RKO (cell line): ENCODE results near the gene GYS2.
"Not testable (repeated sequence)": the region's sequence is repeated elsewhere in the genome, so short reads cannot be mapped to it uniquely, and the experiment has no call there.

ENCODE experiments used
- DNase-seq: peaks from one replicate; pipeline ENCODE4 v3.0.0-alpha.2; 2016; ENCODE audit warnings: low spot score

GYS2 gene

DNA sequence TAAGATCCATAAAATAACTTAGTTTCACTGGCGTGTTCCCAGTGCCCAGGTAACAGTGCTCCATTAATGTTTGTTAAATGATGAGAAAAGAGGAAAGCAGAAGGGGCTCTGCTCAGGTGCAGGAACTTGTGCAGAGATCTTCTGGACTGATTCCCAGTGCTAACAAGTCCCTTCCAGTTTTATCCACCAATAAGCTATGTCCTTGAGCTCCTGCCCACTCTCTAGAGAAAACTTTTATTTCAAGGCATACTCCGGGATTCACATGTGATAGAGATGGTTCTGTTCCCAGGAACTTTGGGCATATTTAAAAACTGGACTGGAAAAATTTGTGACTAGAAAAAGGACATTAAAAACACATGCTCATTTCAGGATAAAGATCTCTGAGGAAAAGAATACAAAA is 1.9 kb downstream of the GYS2 start:
- DNase-seq, result no peak

DNA sequence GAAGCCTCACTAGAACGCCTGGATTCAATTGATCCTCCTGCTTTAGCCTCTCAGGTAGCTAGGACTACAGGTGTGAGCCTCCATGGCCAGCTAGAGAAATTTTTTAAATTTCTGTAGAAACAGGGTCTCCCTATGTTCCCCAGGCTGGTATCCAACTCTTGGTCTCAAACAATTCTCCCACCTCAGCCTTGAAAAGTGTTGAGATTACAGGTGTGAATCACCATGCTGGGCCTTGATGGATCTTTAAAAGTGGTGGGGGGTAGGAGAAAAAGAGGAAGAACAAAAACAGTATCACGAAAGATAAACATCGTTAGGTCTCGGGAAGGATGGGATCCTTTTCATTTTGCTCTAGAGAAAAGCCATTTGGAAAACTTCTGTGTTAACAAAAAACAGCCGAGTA is 4.5 kb downstream of the GYS2 start:
- no peak for DNase-seq

DNA sequence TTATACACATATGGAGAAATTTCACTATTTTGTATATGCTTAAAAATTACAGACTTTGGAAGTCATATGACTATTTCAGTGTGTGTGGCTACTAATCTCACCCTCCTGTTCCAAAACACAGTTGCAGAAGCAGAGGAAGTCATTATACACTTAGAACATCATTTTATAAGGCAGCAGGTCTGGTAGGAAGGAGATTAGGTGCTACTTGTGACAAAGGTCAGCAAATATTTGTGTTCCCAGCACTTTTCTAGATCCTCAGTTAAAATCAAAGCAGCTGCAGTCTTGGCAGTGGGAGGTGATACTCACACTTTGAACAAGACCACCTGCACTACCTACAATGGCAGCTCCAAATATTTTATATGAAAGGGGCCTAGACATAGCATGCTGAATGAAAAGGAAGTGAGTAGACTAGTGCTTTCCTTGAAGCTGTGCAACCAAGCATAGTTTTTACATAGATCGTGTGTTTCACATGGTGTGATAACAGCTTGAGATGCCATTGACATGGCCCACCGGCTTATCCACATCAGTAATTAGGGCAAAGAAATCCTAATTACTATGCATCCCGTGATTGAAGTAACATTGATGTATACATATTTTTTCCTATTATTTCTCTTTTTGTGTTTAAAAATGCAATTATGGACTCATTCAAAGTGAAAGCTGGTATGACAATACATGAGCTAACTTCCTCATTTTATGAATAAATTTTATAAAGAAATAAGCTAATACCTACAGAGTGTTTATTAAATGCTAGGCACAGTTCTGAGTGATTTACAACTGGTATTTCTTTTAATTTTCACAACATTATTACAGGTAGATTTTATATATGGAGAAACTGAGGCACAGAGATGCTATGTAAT is 5.3 kb downstream of the GYS2 start:
- DNase-seq, result no peak

DNA sequence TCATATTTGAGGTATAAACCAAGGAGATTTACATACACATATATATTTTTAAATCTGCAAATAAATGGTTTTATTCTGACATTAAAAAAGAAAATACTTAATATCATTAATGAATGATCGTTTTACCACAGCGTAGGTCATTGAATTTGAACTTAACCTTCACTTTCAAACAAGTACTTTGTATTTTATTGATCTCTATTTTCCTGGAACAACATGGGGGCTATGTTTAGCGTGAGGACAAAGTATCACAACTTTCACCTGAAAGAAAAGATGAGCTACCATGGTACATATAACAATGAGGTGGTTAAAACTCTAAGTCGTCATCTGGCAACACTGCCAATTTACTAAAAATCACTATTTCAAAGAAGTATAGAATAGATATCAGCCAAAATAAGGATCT is 6.0 kb downstream of the GYS2 start:
- DNase-seq, result no peak

DNA sequence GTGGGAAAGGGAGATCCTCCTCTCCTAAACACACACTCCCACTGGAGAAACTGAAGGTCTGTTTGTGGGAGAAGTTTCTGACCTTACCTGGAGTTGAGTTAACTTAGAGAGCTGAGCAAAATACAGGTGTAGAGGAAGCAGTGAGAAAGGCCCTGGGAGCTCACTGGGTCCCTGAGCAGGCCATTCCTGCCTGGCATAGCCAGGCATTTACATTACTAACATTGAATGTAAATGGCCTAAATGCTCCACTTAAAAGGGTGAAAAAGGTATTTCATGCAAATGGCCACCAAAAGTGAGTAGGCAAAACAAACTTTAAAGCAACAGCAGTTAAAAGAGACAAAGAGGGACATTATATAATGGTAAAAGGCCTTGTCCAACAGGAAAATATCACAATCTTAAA is 9.3 kb downstream of the GYS2 start:
- not testable (repeated sequence) for DNase-seq

DNA sequence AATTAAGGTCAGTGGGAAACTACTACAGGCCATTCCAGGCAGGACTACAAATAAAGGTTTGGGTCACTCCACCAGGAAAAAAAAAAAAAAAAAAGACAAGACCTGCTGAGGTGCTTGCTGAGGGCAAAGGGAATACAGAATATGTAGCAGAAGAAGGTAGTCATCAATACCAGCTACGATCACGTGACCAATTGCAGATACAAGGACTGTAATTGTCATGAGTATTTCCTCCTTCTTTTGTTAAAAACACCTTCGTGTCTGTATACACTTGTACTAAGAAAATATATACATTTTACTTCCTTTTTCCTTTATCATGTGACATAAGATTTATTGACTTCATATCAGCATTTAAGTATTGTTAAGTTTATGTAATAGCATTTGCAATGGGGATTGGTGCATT is 19.2 kb downstream of the GYS2 start:
- no peak for DNase-seq

DNA sequence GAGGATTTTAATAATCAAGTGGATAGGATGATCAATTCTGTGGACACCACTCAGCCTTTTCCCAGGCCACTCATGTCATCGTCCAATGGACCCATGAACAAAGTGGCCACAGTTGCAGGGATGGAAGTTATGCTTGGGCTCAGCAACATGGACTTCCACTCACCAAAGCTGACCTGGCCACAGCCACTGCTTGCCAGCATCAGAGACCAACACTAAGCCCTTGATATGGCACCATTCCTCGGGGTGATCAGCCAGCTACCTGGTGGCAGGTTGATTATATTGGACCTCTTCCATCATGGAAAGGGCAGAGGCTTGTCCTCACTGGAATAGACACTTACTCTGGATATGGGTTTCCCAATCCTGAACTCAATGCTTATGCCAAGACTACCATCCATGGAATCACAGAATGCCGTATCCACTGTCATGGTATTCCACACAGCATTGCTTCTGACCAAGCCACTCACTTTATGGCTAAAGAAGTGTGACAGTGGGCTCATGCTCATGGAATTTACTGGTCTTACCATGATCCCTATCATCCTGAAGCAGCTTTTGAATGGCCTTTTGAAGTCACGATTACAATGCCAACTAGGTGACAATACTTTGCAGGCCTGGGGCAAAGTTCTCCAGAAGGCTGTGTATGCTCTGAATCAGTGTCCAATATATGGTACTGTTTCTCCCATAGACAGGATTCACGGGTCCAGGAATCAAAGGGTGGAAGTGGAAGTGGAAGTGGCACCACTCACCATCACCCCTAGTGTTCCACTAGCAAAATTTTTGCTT is 20.1 kb downstream of the GYS2 start:
- not testable (repeated sequence) for DNase-seq

DNA sequence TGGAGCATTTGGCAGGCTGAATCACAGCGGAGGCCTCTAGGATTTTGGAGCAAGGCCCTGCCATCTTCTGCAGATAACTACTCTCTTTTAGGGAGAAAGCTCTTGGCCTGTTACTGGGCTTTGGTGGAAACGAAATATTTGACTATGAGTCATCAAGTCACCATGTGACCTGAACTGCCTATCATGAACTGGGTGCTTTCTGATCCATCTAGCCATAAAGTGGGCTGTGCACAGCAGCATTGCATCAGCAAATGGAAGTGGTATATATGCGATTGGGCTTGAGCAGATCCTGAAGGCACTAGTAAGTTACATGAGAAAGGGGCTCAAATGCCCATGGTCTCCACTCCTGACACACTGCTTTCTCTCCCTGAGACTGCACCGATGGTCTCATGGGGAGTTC is 21.1 kb downstream of the GYS2 start:
- no peak for DNase-seq

DNA sequence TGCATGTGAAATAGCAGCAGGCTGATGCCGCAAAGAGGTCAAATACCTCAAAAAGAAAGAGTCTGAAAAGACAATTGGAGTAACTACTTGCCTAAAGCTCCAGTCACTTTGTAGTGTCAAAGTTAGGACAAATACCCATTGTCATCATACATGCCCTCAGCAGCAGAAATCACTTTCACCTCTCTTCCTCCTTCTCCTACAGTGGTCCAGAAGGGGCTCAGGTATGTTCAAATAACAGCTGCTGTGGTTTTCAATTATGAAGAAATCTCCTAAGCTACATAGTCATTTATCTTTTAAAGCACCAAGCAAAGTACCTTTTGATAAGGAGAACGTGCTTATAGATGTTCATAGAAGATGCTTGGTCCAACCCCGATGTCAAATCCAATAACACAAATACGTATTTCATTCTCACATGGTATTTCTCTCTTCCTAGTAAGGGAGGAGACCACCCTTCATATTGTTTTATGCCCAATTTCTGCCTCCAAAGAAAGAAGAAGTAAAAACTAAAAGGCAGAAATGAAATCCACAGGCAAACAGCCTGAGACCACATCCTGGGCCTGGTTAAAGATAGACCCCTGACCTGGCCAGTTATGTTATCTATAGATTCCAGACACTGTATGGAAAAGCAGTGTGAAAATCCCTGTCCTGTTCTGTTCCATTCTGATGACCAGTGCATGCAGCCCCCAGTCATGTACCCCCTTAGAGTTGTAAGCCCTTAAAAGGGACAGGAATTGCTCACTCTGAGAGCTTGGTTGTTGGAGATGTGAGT is 23.7 kb downstream of the GYS2 start:
- no peak for DNase-seq

DNA sequence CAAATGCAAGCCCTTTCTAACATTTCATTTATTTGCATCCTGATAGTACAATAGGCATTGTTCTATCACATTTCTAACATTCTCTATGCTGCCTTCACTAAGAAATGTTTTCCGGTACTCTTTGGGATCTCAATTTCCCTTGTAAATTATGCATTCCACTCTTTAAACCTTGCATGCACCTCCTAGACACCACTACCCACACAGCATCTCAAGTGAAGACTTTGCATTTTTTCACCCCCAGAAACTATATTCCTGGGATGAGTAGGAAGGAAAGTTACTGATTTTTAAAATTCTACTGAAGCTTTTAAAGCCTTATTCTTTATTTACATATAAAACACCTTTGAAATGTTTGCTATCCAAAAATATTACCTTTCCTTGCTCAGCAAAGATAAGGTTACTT is 27.1 kb downstream of the GYS2 start:
- DNase-seq, result no peak

DNA sequence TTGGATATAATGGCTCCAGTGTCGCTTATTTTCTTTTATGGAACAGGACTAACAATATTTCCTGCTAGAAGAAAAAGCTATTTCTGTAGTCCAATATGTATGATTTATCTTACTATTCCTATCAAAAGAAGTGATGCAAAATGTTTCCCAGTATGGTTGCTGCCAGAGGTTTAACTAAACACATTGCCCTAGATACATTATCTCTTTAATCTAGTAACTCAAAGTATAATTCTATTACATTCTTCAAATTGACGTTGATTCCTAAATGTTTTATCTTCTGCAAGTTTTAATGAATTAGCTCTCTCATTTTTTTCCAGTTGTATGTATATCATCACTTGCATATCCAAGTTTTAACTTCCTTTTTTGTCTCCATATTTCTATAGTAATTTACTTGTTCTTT is 28.2 kb downstream of the GYS2 start:
- DNase-seq, result no peak

DNA sequence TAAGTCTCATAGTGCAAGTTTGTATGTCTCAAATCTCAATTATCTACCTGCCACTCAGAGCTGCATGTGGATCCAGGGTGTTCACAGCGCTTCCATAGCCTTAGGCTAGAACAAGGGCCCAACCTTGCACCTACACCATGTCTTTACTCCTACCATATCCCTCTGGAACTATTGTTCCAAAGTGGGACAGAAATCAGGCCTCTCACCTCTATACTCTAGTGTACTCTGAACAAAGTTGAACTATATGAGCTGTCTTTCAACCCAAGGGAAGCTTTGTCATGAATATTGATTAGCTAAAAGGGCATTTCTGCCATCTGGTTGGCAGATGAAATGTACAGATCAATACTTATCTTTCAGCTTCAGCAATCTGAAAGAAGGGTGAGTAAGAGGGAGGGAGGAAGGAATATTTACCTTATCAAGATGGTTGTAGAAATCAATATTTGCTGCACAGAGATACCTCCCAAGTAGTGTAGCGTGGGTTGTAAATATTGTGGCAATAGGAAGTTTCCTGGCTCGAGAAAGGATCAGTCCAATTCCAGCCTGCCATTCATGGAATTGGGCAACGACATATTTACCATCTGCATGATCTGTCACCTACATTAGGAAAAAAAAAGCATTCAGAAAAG is 30.8 kb downstream of the GYS2 start:
- no peak for DNase-seq

DNA sequence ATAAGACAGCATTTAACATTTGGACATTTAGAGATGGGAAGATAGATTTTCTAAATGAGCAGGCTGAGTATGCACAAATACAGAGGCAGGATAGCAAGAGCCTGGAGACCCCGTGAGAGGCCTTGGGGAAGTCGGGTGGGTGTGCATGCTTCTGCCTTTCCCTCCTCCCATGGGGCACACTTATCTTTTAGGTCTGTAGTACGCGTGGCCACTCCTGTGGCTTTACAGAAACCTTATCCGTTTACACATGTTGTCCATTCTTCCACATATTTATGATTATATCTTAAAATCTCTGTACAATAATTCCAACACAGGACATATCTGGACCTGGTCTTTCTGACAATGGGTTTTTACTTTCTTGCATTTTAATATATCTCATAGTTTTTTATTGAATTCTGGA is 33.6 kb downstream of the GYS2 start:
- DNase-seq, result no peak

DNA sequence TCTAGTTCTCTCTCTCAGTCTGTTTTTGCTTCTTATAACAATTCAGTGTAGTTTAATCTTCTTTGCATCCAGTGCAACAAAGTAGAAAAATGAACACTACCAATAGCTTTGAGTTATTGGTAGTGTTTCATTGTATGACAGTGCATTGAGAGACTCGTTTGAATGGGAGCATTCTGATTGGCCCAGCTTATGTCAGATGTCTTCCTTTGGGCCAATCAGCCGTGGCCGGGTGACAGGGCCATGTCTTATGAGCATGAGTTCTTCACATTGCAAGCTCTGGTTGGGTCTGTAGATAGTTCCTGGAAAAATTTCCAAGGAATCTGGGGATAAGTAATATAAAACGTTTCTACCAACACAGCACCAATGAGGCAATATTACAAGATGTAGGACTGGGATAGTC is 36.5 kb downstream of the GYS2 start:
- DNase-seq, result no peak

DNA sequence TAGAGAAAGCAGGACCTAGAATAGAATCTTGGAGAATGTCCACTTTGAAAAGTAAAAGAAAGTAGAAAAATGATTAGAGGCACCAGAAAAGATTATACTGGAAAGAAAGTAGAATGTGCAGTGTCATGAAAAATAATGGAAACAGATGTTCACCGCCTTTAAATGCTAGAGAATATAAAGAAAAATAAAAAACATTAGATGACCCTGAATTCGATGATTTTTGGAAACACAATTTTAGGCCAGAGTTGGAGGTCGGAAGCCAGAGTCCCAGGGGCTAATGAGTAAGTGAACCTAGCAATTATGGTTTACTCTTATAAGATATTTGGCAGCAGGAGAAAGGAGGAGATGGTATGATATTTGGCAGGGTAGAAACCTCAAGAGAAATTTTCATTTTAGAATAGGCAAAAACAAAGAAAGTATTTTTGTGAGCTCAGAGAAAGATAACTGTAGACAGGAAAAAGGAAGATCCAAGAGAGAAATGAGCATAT is 37.7 kb downstream of the GYS2 start:
- DNase-seq, result no peak

DNA sequence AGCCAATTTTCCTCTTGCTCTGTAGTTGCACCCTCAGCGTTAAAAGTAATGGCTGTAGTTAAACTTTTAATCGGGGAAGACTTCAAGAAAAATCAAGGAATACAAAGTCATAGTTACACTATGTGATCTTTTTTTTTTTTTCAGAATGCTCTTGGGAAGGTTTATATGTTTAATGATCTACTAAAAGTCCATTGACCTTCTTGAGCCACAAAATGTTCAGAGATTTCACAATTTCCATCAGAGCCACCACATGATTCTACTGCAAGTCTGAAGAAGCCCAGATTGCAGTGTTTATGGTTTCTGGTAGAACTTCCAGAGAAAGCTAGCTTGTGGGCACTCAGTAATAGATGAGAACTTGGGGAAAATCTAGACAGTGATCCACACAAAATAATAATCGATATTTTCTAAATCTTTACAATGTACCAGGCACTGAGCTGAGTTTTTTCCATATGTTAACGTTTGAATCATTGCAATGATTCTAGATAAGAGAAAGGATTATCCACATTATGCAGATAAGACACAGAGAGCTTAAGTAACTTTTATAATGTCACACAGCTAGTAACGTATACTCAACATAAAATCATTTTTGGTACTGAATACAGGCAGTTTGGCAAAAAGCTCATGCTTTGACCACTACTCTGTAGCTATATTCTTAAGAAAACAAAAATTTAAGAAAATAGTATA is 38.3 kb downstream of the GYS2 start:
- no peak for DNase-seq

DNA sequence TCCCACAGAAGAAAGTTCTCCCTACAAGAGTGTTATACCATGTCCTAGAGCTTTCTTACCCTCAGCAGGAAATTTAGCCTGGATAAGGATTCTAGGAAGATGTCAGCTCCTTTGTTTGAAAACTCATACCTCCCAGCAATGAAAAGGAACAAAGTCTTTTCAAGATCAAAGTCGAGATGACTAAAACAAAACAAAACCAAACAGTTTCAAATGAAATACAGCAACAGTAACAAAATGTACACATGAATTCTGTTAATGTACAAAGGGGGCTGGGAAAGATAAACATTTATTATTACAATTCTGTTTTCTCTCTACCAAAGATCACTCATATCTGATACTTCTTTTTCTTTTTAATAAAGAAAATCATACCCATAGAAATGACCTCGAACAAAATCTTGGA is 41.8 kb downstream of the GYS2 start:
- no peak for DNase-seq

DNA sequence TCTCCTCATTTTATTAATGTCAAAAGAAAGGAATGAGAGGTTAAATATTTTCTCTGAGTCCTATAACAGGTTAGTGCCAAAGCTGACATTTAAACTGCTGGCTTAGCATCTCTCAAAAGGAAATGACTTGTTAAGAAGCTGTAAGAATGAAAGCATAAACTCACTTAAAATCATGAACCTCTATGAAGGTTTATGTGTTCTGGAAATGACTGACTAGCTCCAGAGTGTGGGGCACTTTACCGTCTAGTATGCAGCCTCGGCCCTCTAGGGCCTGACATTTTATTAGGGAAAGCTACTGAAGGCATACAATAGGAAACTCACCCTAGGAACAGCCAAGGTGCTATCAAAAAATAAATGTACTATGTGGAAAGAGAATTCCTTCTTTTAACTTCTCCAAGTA is 43.5 kb downstream of the GYS2 start:
- no peak for DNase-seq

DNA sequence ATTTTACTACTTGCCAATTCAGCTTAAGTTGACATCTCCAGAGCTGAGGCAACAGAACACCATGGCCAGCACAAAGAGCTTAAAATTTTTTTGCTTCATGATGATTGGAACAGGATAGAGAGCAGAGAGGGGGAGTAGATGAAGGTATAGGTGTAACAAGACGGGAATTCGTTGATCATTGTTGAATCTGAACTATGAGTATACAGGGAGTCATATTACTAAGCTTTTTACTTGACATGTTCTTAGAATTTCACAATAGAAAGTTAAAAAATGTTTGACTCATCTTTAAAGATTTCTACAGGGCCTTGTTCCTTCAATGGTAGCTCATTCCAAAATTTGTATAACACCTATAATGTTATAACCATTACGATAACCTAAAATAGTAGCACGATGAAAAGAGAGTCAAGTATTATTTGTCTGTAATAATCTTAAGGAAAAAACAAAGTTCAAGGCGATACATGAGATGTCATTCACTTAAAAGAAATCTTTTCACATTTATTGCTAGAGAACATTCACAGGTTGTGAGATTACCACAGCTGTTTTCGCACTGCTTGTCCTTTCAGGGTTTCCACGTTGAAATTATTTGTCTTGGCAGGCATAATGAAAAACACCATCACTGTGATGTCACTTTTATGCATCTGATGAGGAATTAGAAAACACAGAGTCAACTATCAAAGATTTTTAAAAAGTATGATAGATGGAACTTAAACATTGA is 44.6 kb downstream of the GYS2 start:
- peak; percentile 27 for DNase-seq

DNA sequence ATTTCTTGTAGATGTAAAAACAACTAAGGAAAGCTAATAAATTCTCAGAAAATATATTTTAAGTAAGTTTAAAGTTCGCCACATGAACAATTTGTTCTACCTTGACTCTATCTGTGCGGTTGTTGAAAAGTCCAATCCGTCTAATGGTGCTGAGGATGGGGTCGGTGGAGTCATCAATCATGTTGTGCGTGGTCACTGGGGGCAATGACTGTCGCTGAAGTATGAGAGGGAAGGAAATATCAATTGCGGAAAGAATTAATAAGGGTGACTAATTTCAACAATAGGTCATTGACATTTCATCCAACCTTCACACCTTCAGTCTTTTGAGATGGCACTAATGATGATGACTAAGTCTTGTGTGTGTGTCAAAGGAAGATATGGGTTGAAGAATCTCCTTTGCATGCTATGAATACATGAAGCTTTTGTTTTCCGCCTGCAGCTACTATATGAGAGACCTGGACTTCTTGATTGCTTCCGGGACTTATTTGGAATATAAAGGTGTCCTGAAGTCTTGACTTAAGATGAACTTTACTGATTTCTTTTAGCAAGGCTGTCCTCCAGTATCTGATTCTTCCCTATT is 46.5 kb downstream of the GYS2 start:
- DNase-seq, result no peak

DNA sequence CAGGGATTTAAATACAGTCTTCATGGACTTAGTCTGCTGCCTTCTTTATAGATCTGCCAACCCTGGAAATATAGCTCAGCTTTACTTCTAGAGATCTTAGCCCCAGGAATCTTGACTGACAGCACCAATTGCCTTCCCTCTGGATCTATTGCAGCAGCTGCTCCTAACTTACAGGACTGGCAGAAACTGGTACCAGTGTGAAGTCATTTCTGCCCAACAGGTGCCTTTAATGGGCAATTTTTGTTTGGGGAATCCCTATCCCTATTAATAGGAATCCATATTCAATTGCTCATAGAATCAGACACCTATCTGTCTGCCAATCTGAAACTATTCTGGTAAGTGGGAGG is 51.3 kb downstream of the GYS2 start:
- DNase-seq, result no peak
